Gastrocnemius medialis (tissue), 4 donors: Measurements from ENCODE around the gene CXCR5. TPM values are rescaled to one million over a fixed set of nuclear protein-coding genes. Genes with fewer than 3 reads are reported as not detected.
A peak's percentile ranks its signal among the peaks of the same experiment; 100 is the strongest.

Source experiments
- ATAC-seq, 2 donors: fragments of 150-250 bp; one replicate each; pipeline ENCODE4 v1.9.1; 2016
- DNase-seq, 2 donors: peaks; one replicate each; pipeline ENCODE4 v3.0.0-alpha.2; 2019
- H3K27ac ChIP-seq, 4 donors: fragments of 200-600 bp; sonication (generic); 1 replicate in 1 of 4; 2 replicates in 3 of 4; pipeline ENCODE4 v1.5.1; 2016 to 2018; ENCODE audit warnings: mild to moderate bottlenecking in 2 of 4, moderate library complexity in 1 of 4
- H3K27me3 ChIP-seq, 3 donors: fragments of 200-600 bp; sonication (generic) in 2 of 3; 1 replicate in 1 of 3; 2 replicates in 2 of 3; pipeline versions ENCODE4 v1.5.1 to v1.6.0; 2016 to 2019; ENCODE audit warnings: mild to moderate bottlenecking in 1 of 3, moderate library complexity in 1 of 3
- H3K36me3 ChIP-seq, 2 donors: fragments of 200-600 bp; sonication (generic) in 1 of 2; one replicate each; pipeline ENCODE4 v1.5.1; 2017 to 2018
- H3K4me1 ChIP-seq, 2 donors: fragments of 200-600 bp; sonication (generic) in 1 of 2; one replicate each; pipeline ENCODE4 v1.5.1; 2016 to 2017; ENCODE audit warnings: mild to moderate bottlenecking in 2 of 2
- H3K4me3 ChIP-seq, 4 donors: fragments of 200-600 bp; sonication (generic) in 3 of 4; 1 replicate in 1 of 4; 2 replicates in 3 of 4; pipeline ENCODE4 v1.5.1; 2016 to 2019; ENCODE audit warnings: mild to moderate bottlenecking in 2 of 4
- H3K9me3 ChIP-seq, 3 donors: fragments of 200-600 bp; sonication (generic) in 2 of 3; 1 replicate in 1 of 3; 2 replicates in 2 of 3; pipeline ENCODE4 v1.5.1; 2016 to 2019
- POLR2A ChIP-seq, 2 donors: fragments of 450-650 bp; IDR thresholded peaks; one replicate each; pipeline ENCODE4 v1.6.1; 2017; ENCODE audit warnings: antibody characterized with exemption in 2 of 2, mild to moderate bottlenecking in 2 of 2, moderate library complexity in 2 of 2
- in situ Hi-C, 4 donors: fragments of 200-750 bp; cut with MboI; loops; one replicate each; pipeline versions ENCODE4 v1.15.0 to v1.8.0; 2017; ENCODE audit warnings: low sequenced_read_pairs in 4 of 4
- intact Hi-C: fragments of 100-400 bp; cut with DNase I; formaldehyde crosslinking; loops from one replicate; pipeline ENCODE4 v1.15.1; 2023; ENCODE audit warnings: low total_unique reads
- total RNA-seq, 4 donors: library from RNA; depleted of rRNA; stranded (reverse); fragments of >200 nt; gene quantifications; one replicate each; pipeline versions ENCODE4 v1.1.0 to v1.2.3, GENCODE V29; 2016
- TF ChIP-seq, protein P1 (sequence below), 5 experiments: fragments of 450-650 bp in 3 of 5; fragments of 200-600 bp in 2 of 5; sonication (generic) in 2 of 5; IDR thresholded peaks in 4 of 5; conservative IDR thresholded peaks in 1 of 5; 1 replicate in 4 of 5; 2 replicates in 1 of 5; pipeline ENCODE4 v1.5.1; 2016 to 2019; ENCODE audit warnings: antibody characterized with exemption in 5 of 5, mild to moderate bottlenecking in 3 of 5, moderate library complexity in 3 of 5

The CXCR5 gene
- total RNA-seq, 4 donors from 2014 or later, result not detected

DNA sequence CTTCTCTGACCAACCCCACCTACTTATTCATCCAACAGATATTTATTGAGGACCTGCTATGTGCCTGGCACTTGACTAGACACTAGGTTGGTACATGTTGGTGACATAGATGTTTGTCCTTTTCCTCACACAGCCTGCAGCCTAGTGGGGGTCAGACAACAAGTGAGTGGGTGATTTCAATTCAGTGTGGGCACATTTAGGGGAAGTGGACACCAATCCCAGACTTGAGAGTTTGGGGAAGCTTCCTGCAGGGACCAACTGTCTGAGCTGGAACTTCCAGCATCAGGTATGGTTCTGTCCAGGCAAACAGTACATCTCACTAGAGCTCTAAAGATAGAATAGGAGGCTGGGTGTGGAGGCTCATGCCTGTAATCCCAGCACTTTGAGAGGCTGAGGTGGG is 47.9 kb downstream of the CXCR5 start:
- no peaks in the 10 kb centered on the region for H3K27me3 ChIP-seq
- H3K36me3 ChIP-seq, result no peaks in the 10 kb centered on the region
- intact Hi-C loops (loop anchor here (2.0 to 5.0 kb wide), 2 partner anchors 34 to 63 kb away; no protein-coding TSS in a partner anchor), in situ Hi-C loops (loop anchor here in 2 of 4 donors (10.0 to 25.0 kb wide), 3 partner anchors 144 to 237 kb away; partner anchors contain the start of gene DDX6 (in 1 of the 2))
- DNase-seq (no peak), ATAC-seq (no peak)
- H3K4me1 ChIP-seq, result peaks cover 35 to 45% of the 10 kb centered on the region in 2 donors
- TF ChIP-seq POLR2A (IDR thresholded peaks at IDR 0.05), result no peak
- TF ChIP-seq, protein P1, sequence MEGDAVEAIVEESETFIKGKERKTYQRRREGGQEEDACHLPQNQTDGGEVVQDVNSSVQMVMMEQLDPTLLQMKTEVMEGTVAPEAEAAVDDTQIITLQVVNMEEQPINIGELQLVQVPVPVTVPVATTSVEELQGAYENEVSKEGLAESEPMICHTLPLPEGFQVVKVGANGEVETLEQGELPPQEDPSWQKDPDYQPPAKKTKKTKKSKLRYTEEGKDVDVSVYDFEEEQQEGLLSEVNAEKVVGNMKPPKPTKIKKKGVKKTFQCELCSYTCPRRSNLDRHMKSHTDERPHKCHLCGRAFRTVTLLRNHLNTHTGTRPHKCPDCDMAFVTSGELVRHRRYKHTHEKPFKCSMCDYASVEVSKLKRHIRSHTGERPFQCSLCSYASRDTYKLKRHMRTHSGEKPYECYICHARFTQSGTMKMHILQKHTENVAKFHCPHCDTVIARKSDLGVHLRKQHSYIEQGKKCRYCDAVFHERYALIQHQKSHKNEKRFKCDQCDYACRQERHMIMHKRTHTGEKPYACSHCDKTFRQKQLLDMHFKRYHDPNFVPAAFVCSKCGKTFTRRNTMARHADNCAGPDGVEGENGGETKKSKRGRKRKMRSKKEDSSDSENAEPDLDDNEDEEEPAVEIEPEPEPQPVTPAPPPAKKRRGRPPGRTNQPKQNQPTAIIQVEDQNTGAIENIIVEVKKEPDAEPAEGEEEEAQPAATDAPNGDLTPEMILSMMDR (IDR thresholded peaks at IDR 0.05 in 4 of 5, conservative IDR thresholded peaks at IDR 0.05 in 1 of 5), result no peak
- no peak overlapping the region for H3K4me3 ChIP-seq
- H3K9me3 ChIP-seq, result no peaks in the 10 kb centered on the region
- H3K27ac ChIP-seq, result no peak overlapping the region

DNA sequence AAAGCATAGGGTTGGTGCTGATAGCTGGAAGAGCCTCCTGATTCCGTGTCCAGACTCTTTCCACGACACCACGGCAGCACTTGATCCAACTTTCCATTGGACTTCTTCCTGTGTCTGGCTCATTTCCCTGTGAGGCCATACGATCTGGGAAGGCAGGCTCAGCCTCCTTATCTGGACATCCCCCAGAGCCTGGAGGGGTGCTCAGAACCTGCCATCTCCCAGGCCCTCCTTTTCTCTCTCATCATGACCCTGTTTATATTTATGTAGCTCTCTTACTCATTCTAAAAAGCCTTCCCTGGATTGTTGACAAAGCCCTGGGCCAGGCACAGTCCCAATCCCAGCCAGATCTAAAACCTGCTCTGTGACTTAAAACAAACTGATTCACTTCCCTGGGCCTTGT is 49.8 kb downstream of the CXCR5 start:
- TF ChIP-seq POLR2A (IDR thresholded peaks at IDR 0.05), result no peak
- TF ChIP-seq, protein P1 (IDR thresholded peaks at IDR 0.05 in 4 of 5, conservative IDR thresholded peaks at IDR 0.05 in 1 of 5), result no peak
- Histone ChIP-seq H3K27me3 (no peaks in the 10 kb centered on the region), H3K4me3 (no peak overlapping the region), H3K36me3 (no peaks in the 10 kb centered on the region), H3K4me1 (peaks cover 24 to 34% of the 10 kb centered on the region in 2 donors), H3K9me3 (no peaks in the 10 kb centered on the region), H3K27ac (peak overlapping the region; percentile 64 to 73 (median 68))
- in situ Hi-C loops (loop anchor here in 2 of 4 donors (10.0 to 25.0 kb wide), 3 partner anchors 146 to 239 kb away; partner anchors contain the start of gene DDX6 (in 1 of the 2)), intact Hi-C loops (loop anchor here (5.0 kb wide), 1 partner anchor 36 kb away; no protein-coding TSS in a partner anchor)
- ATAC-seq (peak in 1 of 2 donors; percentile 23), DNase-seq (peak in 1 of 2 donors; percentile 24)

DNA sequence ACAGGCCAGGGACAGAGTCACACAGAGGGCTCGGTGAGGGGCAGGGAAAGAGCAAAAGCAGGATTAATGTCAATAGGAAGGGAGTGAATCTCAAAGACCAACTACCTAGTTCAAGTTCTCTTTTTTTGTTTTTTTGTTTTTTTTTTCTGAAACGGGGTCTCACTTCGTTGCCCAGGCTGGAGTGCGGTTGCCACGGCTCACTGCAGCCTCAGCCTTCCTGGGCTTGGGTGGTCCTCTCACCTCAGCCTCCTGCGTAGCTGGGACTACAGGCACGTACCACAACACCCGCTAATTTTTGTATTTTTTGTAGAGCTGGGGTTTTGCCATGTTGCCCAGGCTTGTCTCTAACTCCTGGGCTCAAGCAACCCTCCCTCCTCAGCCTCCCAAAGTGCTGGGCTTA is 51.7 kb downstream of the CXCR5 start:
- in situ Hi-C loops (loop anchor here in 2 of 4 donors (10.0 to 25.0 kb wide), 3 partner anchors 148 to 241 kb away; partner anchors contain the start of gene DDX6 (in 1 of the 2)), intact Hi-C loops (no loop called here)
- ATAC-seq (no peak), DNase-seq (no peak)
- Histone ChIP-seq H3K9me3 (no peaks in the 10 kb centered on the region), H3K27ac (no peak overlapping the region), H3K4me3 (no peak overlapping the region), H3K4me1 (peaks cover 17 to 19% of the 10 kb centered on the region in 2 donors), H3K36me3 (no peaks in the 10 kb centered on the region), H3K27me3 (no peaks in the 10 kb centered on the region)
- no peak for TF ChIP-seq POLR2A (IDR thresholded peaks at IDR 0.05)
- TF ChIP-seq, protein P1 (IDR thresholded peaks at IDR 0.05 in 4 of 5, conservative IDR thresholded peaks at IDR 0.05 in 1 of 5), result no peak

DNA sequence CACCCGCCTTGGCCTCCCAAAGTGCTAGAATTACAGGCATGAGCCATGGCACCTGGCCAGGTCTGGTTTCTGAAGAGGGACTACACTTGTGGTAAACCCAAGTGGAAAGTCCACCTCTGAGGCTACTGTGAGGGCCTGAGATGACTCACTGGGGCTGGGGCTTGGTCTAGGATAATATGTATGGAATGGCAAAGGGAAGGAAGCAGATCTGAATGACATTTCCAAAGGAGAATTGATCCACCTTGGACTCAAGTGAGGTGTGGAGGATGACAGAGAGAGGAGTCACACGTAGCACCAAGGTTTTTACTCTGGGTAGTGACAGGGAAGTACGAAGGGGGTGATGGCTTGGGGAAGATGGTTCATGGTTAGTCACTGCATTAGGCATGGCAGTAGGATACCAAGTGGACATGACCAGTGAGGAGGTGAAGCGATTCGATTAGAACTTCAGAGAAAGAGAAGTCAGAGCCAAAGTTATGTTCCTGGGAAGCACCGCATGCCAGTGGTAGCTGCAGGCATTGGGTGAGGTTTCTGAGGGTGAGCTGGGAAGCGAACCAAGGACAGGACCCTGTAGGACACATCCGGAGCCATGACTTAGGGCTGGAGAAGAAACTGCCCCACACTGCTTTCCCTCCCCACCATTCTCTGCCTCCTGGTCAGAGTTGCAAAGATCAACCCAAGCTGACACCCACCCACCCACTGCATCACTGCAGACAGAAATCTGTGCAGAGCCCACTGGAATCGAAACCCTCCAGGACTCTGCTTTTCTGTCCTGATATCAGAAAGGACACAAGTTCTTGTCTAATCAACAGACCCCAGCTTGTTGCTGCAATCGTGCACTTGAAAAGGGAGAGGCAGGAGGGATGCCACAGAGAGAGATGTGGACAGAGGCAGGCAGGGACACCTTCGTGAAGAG is 55.1 kb downstream of the CXCR5 start:
- H3K27me3 ChIP-seq, result no peaks in the 10 kb centered on the region

More for the DNA sequence above, 55.1 kb downstream of the CXCR5 start:
- TF ChIP-seq POLR2A (IDR thresholded peaks at IDR 0.05), result no peak
- H3K4me3 ChIP-seq, result no peak overlapping the region
- no peak for ATAC-seq
- peaks cover 2 to 6% of the 10 kb centered on the region in 2 donors for H3K4me1 ChIP-seq
- in situ Hi-C loops (loop anchor here in 2 of 4 donors (10.0 to 25.0 kb wide), 3 partner anchors 151 to 244 kb away; partner anchors contain the start of gene DDX6 (in 1 of the 2)), intact Hi-C loops (no loop called here)
- H3K27ac ChIP-seq, result no peak overlapping the region
- H3K9me3 ChIP-seq, result no peaks in the 10 kb centered on the region
- H3K36me3 ChIP-seq, result no peaks in the 10 kb centered on the region
- no peak for DNase-seq
